Kidney (tissue), 14 donors: ENCODE data around the gene IL1R1. TPM values are rescaled to one million over a fixed set of nuclear protein-coding genes. Genes with fewer than 3 reads are reported as not detected.

Experiments used
- DNase-seq, 5 donors: peaks; one replicate each; pipeline ENCODE4 v3.0.0-alpha.2; 2013 to 2020
- FAIRE-seq: peaks from 2 replicates; lab custom pipeline; 2012; peaks lifted over from hg19 to GRCh38; lab: Jason Lieb, UNC
- H3K27ac ChIP-seq, 2 donors: one replicate each; pipeline ENCODE4 v1.7.0; 2013; ENCODE audit warnings: low read depth in 2 of 2, low read length in 2 of 2, inconsistent platforms in 1 of 2
- H3K27me3 ChIP-seq: one replicate; pipeline ENCODE4 v1.7.1; 2013; ENCODE audit warnings: low read length, inconsistent platforms; ENCODE audit not compliant: control insufficient read depth, insufficient read depth
- H3K36me3 ChIP-seq, 3 donors: one replicate each; pipeline versions ENCODE4 v1.7.0 to v1.7.1; 2013; ENCODE audit warnings: low read length in 3 of 3, control low read depth in 1 of 3, inconsistent platforms in 1 of 3; ENCODE audit not compliant: insufficient read depth in 3 of 3, control insufficient read depth in 2 of 3
- H3K4me1 ChIP-seq, 3 donors: one replicate each; pipeline versions ENCODE4 v1.7.0 to v1.7.1; 2013; ENCODE audit warnings: low read length in 3 of 3, inconsistent platforms in 1 of 3, low read depth in 1 of 3; ENCODE audit not compliant: control insufficient read depth in 2 of 3, insufficient read depth in 2 of 3
- H3K4me3 ChIP-seq, 3 donors: one replicate each; pipeline versions ENCODE4 v1.7.0 to v1.8.1; 2013; ENCODE audit warnings: low read length in 3 of 3, control low read depth in 1 of 3, inconsistent platforms in 1 of 3
- H3K9ac ChIP-seq, 3 donors: one replicate each; pipeline versions ENCODE4 v1.7.0 to v1.7.1; 2013; ENCODE audit warnings: low read length in 3 of 3, control low read depth in 1 of 3, inconsistent platforms in 1 of 3
- H3K9me3 ChIP-seq, 3 donors: one replicate each; pipeline versions ENCODE4 v1.7.0 to v1.7.1; 2013; ENCODE audit warnings: low read length in 3 of 3, control low read depth in 1 of 3, inconsistent platforms in 1 of 3; ENCODE audit not compliant: control insufficient read depth in 2 of 3, insufficient read depth in 1 of 3
- CTCF ChIP-seq: IDR thresholded peaks from 3 replicates; pipeline ENCODE4 v1.5.1; 2012; ENCODE audit warnings: mild to moderate bottlenecking, moderate library complexity, borderline replicate concordance; ENCODE audit not compliant: insufficient read depth; ENCODE audit errors: extremely low read depth
- intact Hi-C: fragments of 100-400 bp; cut with DNase I; formaldehyde crosslinking; loops from one replicate; pipeline ENCODE4 v1.11.1; 2022
- polyA plus RNA-seq: library from polyadenylated mRNA; stranded (reverse); fragments of 350-450 nt; fragmentation: Illumina TruSeq; extraction: RNeasy Lipid Tissue Mini Kit (QIAGEN cat#74804); gene quantifications from one replicate; pipeline ENCODE4 v1.2.3, GENCODE V29; 2014; ENCODE audit warnings: low read depth, low replicate concordance; ENCODE audit not compliant: insufficient read depth
- total RNA-seq: library from RNA; stranded (reverse); fragmentation: NEBNext Ultra II Directional; extraction: Animal tissue kit (Norgen Biotek cat#: 25700); gene quantifications from one replicate; pipeline ENCODE4 v1.2.1, GENCODE V29; 2021
- donor health status: control.
- donor health status: control.
- donor health status: control.
- donor health status: control.
- donor health status: control.
- donor health status: DM: yes; HTN: yes; CAD: no.
- donor health status: Normal renal cell carcinoma (clear cell type).

Gene IL1R1
- total and polyA plus RNA-seq, 2 donors from 2014 or later: 24.6 to 95.9 TPM

- Histone ChIP-seq H3K4me1 (peaks cover 0 to 7% (median 2%) of the 10 kb centered on the region in 3 donors), H3K4me3 (no peak overlapping the region), H3K27ac (no peak overlapping the region), H3K9ac (no peak overlapping the region), H3K36me3 (no peaks in the 10 kb centered on the region), H3K27me3 (no peaks in the 10 kb centered on the region), H3K9me3 (no peaks in the 10 kb centered on the region)
- intact Hi-C loops: no loop called here
- FAIRE-seq (no peak), DNase-seq (no peak)
- TF ChIP-seq CTCF: no peak
These were observed 42.0 kb downstream of the IL1R1 start for GRCh38 chr2:102184568-102184967.

GRCh38 chr2:102185347-102185746, 42.8 kb downstream of the IL1R1 start:
- TF ChIP-seq CTCF: peak; percentile 30
- FAIRE-seq (no peak), DNase-seq (no peak)
- Histone ChIP-seq H3K4me1 (peaks cover 0 to 9% (median 2%) of the 10 kb centered on the region in 3 donors), H3K27ac (no peak overlapping the region), H3K9ac (no peak overlapping the region), H3K36me3 (no peaks in the 10 kb centered on the region), H3K27me3 (no peaks in the 10 kb centered on the region), H3K4me3 (no peak overlapping the region), H3K9me3 (no peaks in the 10 kb centered on the region)
- intact Hi-C loops: no loop called here

GRCh38 chr2:102186791-102187495, 44.4 kb downstream of the IL1R1 start, which contains the start of gene IL1RL2:
Gene IL1RL2 (plus strand): TSS chr2:102187023. CDS start chr2:102187868, 845 bp downstream.
- intact Hi-C loops: no loop called here
- FAIRE-seq (no peak), DNase-seq (peak in 4 of 5 donors; percentile 29 to 88 (median 40))
- Histone ChIP-seq H3K4me1 (peaks cover 0 to 9% (median 2%) of the 10 kb centered on the region in 3 donors), H3K36me3 (no peaks in the 10 kb centered on the region), H3K9me3 (no peaks in the 10 kb centered on the region), H3K4me3 (peak within 1 kb of the TSS; percentile 50 to 74 (median 61)), H3K9ac (peak within 1 kb of the TSS in 2 of 3 donors; percentile 55 to 72), H3K27me3 (no peaks in the 10 kb centered on the region), H3K27ac (peak within 1 kb of the TSS; percentile 66 to 67)
- no peak for TF ChIP-seq CTCF
